ENCODE results near the gene DCAF8L1. TPM values are rescaled to one million over a fixed set of nuclear protein-coding genes. Genes with fewer than 3 reads are reported as not detected.
"Not testable (repeated sequence)": the region's sequence is repeated elsewhere in the genome, so short reads cannot be mapped to it uniquely, and the experiment has no call there.

The DCAF8L1 gene
- total and polyA plus RNA-seq, 2 donors from 2014 or later: not detected

DNA sequence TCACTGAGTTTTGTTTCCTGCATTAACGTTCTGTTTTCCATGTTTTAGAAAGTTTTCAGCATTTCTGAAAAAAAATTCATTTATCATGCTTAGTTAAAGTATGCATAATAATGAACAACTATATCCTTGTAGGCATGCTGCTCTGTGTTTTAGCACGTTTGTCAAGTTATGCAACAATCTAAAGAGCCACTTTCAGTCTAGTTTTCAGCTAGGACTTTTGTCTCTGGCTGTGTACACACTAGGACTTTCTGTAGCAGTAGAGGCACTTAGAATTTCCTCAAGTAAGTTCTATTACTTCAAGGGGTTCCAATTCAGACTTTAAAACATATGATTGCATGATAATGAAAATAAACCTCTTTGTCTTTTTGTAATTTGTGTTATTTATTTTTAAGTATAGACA is 12.4 kb downstream of the DCAF8L1 start:
- H3K4me1 ChIP-seq (ENCODE audit: control insufficient read depth in 2 of 3, insufficient read depth in 2 of 3, low read depth in 1 of 3, low read length in 3 of 3): no peaks in the 10 kb centered on the region
- H3K36me3 ChIP-seq (ENCODE audit: control insufficient read depth in 2 of 3, insufficient read depth in 3 of 3, low read length in 3 of 3): no peaks in the 10 kb centered on the region
- H3K9ac ChIP-seq (ENCODE audit: low read length in 3 of 3): no peak overlapping the region
- no peak for FAIRE-seq
- TF ChIP-seq, protein P1, sequence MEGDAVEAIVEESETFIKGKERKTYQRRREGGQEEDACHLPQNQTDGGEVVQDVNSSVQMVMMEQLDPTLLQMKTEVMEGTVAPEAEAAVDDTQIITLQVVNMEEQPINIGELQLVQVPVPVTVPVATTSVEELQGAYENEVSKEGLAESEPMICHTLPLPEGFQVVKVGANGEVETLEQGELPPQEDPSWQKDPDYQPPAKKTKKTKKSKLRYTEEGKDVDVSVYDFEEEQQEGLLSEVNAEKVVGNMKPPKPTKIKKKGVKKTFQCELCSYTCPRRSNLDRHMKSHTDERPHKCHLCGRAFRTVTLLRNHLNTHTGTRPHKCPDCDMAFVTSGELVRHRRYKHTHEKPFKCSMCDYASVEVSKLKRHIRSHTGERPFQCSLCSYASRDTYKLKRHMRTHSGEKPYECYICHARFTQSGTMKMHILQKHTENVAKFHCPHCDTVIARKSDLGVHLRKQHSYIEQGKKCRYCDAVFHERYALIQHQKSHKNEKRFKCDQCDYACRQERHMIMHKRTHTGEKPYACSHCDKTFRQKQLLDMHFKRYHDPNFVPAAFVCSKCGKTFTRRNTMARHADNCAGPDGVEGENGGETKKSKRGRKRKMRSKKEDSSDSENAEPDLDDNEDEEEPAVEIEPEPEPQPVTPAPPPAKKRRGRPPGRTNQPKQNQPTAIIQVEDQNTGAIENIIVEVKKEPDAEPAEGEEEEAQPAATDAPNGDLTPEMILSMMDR (IDR thresholded peaks at IDR 0.05; ENCODE audit: borderline replicate concordance, extremely low read depth, insufficient read depth): no peak
- DNase-seq: no peak
- no peaks in the 10 kb centered on the region for H3K27me3 ChIP-seq (ENCODE audit: control insufficient read depth, insufficient read depth, low read length)
- H3K27ac ChIP-seq (ENCODE audit: low read depth in 2 of 2, low read length in 2 of 2): no peak overlapping the region
- intact Hi-C loops (cut with DNase I): no loop called here
- H3K4me3 ChIP-seq (ENCODE audit: low read length in 3 of 3): no peak overlapping the region
- H3K9me3 ChIP-seq (ENCODE audit: control insufficient read depth in 2 of 3, insufficient read depth in 1 of 3, low read length in 3 of 3): no peaks in the 10 kb centered on the region

DNA sequence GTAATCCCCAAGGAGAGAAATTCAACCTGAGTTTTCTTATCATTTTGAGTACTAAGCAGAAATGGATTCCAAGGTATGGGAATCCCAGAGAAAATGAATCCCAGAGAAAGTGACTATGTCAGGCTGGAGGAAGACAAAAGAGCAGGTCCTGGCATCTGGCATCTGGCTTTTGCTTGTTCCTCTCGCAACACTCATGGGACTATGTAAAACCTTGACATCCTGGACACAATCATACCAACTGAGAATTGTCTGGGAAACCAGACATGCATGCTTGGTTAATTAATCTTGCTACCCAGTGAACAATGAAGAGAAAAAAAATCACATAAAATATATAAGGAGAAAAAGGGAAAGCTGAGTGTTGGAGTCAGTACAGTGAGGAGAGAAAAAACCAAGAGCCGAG is 12.9 kb downstream of the DCAF8L1 start:
- DNase-seq: no peak
- no peaks in the 10 kb centered on the region for H3K27me3 ChIP-seq (ENCODE audit: control insufficient read depth, insufficient read depth, low read length)
- H3K9me3 ChIP-seq (ENCODE audit: control insufficient read depth in 2 of 3, insufficient read depth in 1 of 3, low read length in 3 of 3): no peaks in the 10 kb centered on the region
- no peaks in the 10 kb centered on the region for H3K4me1 ChIP-seq (ENCODE audit: control insufficient read depth in 2 of 3, insufficient read depth in 2 of 3, low read depth in 1 of 3, low read length in 3 of 3)
- no peak overlapping the region for H3K9ac ChIP-seq (ENCODE audit: low read length in 3 of 3)
- intact Hi-C loops (cut with DNase I): no loop called here
- no peak for FAIRE-seq
- TF ChIP-seq, protein P1 (IDR thresholded peaks at IDR 0.05; ENCODE audit: borderline replicate concordance, extremely low read depth, insufficient read depth): no peak
- no peaks in the 10 kb centered on the region for H3K36me3 ChIP-seq (ENCODE audit: control insufficient read depth in 2 of 3, insufficient read depth in 3 of 3, low read length in 3 of 3)
- no peak overlapping the region for H3K4me3 ChIP-seq (ENCODE audit: low read length in 3 of 3)
- H3K27ac ChIP-seq (ENCODE audit: low read depth in 2 of 2, low read length in 2 of 2): no peak overlapping the region

DNA sequence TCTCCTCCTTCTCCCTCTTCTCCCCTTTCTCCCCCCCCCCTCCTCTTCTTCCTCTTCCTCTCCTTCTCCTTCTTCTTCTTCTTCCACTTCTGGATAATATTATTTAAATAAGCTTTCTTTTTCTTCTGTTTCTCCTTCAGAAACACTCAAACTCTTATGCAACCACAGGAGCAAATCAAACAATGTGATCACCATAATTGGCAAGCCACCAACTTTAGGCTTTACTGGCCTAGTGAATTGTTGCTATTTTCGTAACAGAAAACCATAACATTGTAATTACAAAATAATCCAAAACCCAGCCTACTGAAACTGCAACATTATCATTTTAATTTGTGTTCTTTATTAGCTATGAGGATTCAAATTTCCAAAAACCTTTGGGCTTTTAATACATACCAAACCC is 14.3 kb downstream of the DCAF8L1 start:
- Histone ChIP-seq H3K27me3 (ENCODE audit: control insufficient read depth, insufficient read depth, low read length) (no peaks in the 10 kb centered on the region), H3K36me3 (ENCODE audit: control insufficient read depth in 2 of 3, insufficient read depth in 3 of 3, low read length in 3 of 3) (no peaks in the 10 kb centered on the region), H3K9me3 (ENCODE audit: control insufficient read depth in 2 of 3, insufficient read depth in 1 of 3, low read length in 3 of 3) (no peaks in the 10 kb centered on the region), H3K4me1 (ENCODE audit: control insufficient read depth in 2 of 3, insufficient read depth in 2 of 3, low read depth in 1 of 3, low read length in 3 of 3) (no peaks in the 10 kb centered on the region), H3K4me3 (ENCODE audit: low read length in 3 of 3) (no peak overlapping the region), H3K27ac (ENCODE audit: low read depth in 2 of 2, low read length in 2 of 2) (no peak overlapping the region), H3K9ac (ENCODE audit: low read length in 3 of 3) (no peak overlapping the region)
- no peak for FAIRE-seq
- TF ChIP-seq, protein P1 (IDR thresholded peaks at IDR 0.05; ENCODE audit: borderline replicate concordance, extremely low read depth, insufficient read depth): no peak
- intact Hi-C loops (cut with DNase I): no loop called here
- DNase-seq: peak in 1 of 5 donors; percentile 22

DNA sequence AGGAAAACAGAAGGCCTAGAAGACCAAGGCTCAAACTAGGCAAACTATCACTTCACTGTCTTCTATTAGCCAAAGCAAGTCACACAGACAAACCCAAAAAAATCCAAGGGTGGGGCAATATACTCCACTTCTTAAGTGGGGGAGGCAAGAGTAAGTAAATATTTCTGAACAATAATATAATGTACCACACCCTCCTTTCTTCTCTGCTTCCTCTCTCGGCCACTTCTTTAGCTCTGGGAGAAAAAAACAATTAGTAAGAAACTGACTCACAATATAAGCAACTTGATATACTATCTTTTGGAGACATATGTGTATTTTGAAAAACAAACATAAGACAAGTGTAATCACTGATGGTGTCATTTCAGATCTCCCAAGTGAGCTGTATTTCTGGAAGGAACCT is 14.8 kb downstream of the DCAF8L1 start:
- Histone ChIP-seq H3K9ac (ENCODE audit: low read length in 3 of 3) (no peak overlapping the region), H3K27ac (ENCODE audit: low read depth in 2 of 2, low read length in 2 of 2) (no peak overlapping the region), H3K36me3 (ENCODE audit: control insufficient read depth in 2 of 3, insufficient read depth in 3 of 3, low read length in 3 of 3) (no peaks in the 10 kb centered on the region), H3K9me3 (ENCODE audit: control insufficient read depth in 2 of 3, insufficient read depth in 1 of 3, low read length in 3 of 3) (no peaks in the 10 kb centered on the region), H3K27me3 (ENCODE audit: control insufficient read depth, insufficient read depth, low read length) (no peaks in the 10 kb centered on the region), H3K4me1 (ENCODE audit: control insufficient read depth in 2 of 3, insufficient read depth in 2 of 3, low read depth in 1 of 3, low read length in 3 of 3) (no peaks in the 10 kb centered on the region), H3K4me3 (ENCODE audit: low read length in 3 of 3) (no peak overlapping the region)
- intact Hi-C loops (cut with DNase I): no loop called here
- no peak for DNase-seq
- no peak for FAIRE-seq
- TF ChIP-seq, protein P1 (IDR thresholded peaks at IDR 0.05; ENCODE audit: borderline replicate concordance, extremely low read depth, insufficient read depth): no peak

DNA sequence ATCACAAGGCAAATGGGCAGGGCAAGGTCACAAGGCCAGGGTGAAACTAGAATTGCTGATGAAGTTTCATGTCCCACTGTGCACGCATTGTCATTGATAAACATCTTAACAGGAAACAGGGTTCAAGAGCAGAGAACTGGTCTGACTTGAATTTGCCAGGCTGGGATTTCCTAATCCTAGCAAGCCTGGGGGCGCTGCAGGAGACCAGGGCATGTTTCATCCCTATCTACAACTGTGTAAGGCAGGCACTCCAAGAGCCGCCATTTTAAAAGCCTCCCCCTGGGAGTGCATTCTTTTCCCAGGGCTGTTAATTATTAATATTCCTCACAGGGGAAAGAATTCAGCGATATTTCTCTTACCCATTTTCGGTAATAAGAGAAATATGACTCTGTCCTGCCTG is 15.9 kb downstream of the DCAF8L1 start:
- H3K9ac ChIP-seq (ENCODE audit: low read length in 3 of 3); FAIRE-seq; H3K4me3 ChIP-seq (ENCODE audit: low read length in 3 of 3); H3K27me3 ChIP-seq (ENCODE audit: control insufficient read depth, insufficient read depth, low read length); intact Hi-C loops (cut with DNase I); H3K4me1 ChIP-seq (ENCODE audit: control insufficient read depth in 2 of 3, insufficient read depth in 2 of 3, low read depth in 1 of 3, low read length in 3 of 3); H3K27ac ChIP-seq (ENCODE audit: low read depth in 2 of 2, low read length in 2 of 2); H3K36me3 ChIP-seq (ENCODE audit: control insufficient read depth in 2 of 3, insufficient read depth in 3 of 3, low read length in 3 of 3); H3K9me3 ChIP-seq (ENCODE audit: control insufficient read depth in 2 of 3, insufficient read depth in 1 of 3, low read length in 3 of 3); DNase-seq: not testable (repeated sequence)
